ENCODE results near the gene CACNA2D3. TPM values are rescaled to one million over a fixed set of nuclear protein-coding genes. Genes with fewer than 3 reads are reported as not detected.

Gene CACNA2D3
- total RNA-seq, 2 donors from 2014 or later, result 0.97 TPM; not detected in 1

- Mint-ChIP-seq H3K27ac (no peak overlapping the region), H3K4me3 (no peak overlapping the region), H3K9me3 (peaks cover 3% of the 10 kb centered on the region), H3K36me3 (ENCODE audit: low read depth) (no peaks in the 10 kb centered on the region), H3K27me3 (ENCODE audit: insufficient read depth) (peaks cover 2% of the 10 kb centered on the region), H3K4me1 (no peaks in the 10 kb centered on the region)
- no peak for TF ChIP-seq CTCF (conservative IDR thresholded peaks at IDR 0.05)
- peaks cover 6% of the 10 kb centered on the region for H3K9me3 ChIP-seq (ENCODE audit: control insufficient read depth, low read length)
- H3K27ac ChIP-seq (ENCODE audit: low read depth, low read length), result no peak overlapping the region
- no peak overlapping the region for H3K9ac ChIP-seq (ENCODE audit: extremely low read depth, low read length, poor library complexity, severe bottlenecking)
- no peaks in the 10 kb centered on the region for H3K36me3 ChIP-seq (ENCODE audit: control insufficient read depth, insufficient read depth, low read length)
- no peak for DNase-seq
- H3K4me3 ChIP-seq (ENCODE audit: low read length), result no peak overlapping the region
- H3K4me1 ChIP-seq (ENCODE audit: control insufficient read depth, insufficient read depth, low read length), result no peaks in the 10 kb centered on the region
- no peaks in the 10 kb centered on the region for H3K27me3 ChIP-seq (ENCODE audit: control insufficient read depth, insufficient read depth, low read length, poor library complexity, severe bottlenecking)
- WGBS, 2 experiments (ENCODE audit: insufficient coverage in 1 of 2, insufficient read length in 1 of 2), result 85 to 93% methylated on average over 5 of the region's 5 CpGs
Measured at GRCh38 chr3:54215521-54215920, 93.2 kb downstream of the CACNA2D3 start.

DNA sequence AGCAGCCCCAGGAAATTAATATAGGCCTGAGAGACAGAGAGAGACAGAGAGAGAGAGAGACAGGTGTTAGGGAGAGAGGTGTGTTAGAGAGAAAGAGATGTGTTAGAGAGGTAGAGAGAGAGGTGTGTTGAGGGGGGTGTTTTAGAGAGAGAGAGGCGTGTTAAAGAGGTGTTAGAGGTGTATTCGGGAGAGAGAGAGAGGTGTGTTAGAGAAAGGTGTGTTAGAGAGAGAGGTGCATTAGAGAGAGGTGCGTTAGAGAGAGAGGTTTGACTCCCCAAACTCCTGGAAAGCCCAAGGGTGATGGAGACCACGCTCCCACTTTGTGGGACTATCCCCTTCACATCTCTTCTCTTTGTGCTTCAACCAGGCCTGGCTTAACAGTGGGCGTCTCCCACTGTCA, 95.5 kb downstream of the CACNA2D3 start:
- no peak for DNase-seq
- Histone ChIP-seq H3K9ac (ENCODE audit: extremely low read depth, low read length, poor library complexity, severe bottlenecking) (no peak overlapping the region), H3K27me3 (ENCODE audit: control insufficient read depth, insufficient read depth, low read length, poor library complexity, severe bottlenecking) (no peaks in the 10 kb centered on the region), H3K36me3 (ENCODE audit: control insufficient read depth, insufficient read depth, low read length) (no peaks in the 10 kb centered on the region), H3K4me3 (ENCODE audit: low read length) (no peak overlapping the region), H3K27ac (ENCODE audit: low read depth, low read length) (no peak overlapping the region), H3K9me3 (ENCODE audit: control insufficient read depth, low read length) (no peaks in the 10 kb centered on the region), H3K4me1 (ENCODE audit: control insufficient read depth, insufficient read depth, low read length) (no peaks in the 10 kb centered on the region)
- H3K9me3 Mint-ChIP-seq, result no peaks in the 10 kb centered on the region
- H3K27ac Mint-ChIP-seq, result no peak overlapping the region
- no peaks in the 10 kb centered on the region for H3K36me3 Mint-ChIP-seq (ENCODE audit: low read depth)
- H3K4me1 Mint-ChIP-seq, result no peaks in the 10 kb centered on the region
- H3K27me3 Mint-ChIP-seq (ENCODE audit: insufficient read depth), result peaks cover 2% of the 10 kb centered on the region
- no peak overlapping the region for H3K4me3 Mint-ChIP-seq
- 88 to 96% methylated on average over 4 to 5 of the region's 5 CpGs for WGBS, 2 experiments (ENCODE audit: insufficient coverage in 1 of 2, insufficient read length in 1 of 2)
- TF ChIP-seq CTCF (conservative IDR thresholded peaks at IDR 0.05), result no peak

- Mint-ChIP-seq H3K4me1 (peaks cover 10% of the 10 kb centered on the region), H3K4me3 (no peak overlapping the region), H3K36me3 (ENCODE audit: low read depth) (no peaks in the 10 kb centered on the region), H3K9me3 (no peaks in the 10 kb centered on the region), H3K27me3 (ENCODE audit: insufficient read depth) (no peaks in the 10 kb centered on the region), H3K27ac (no peak overlapping the region)
- H3K36me3 ChIP-seq (ENCODE audit: control insufficient read depth, insufficient read depth, low read length), result no peaks in the 10 kb centered on the region
- no peaks in the 10 kb centered on the region for H3K4me1 ChIP-seq (ENCODE audit: control insufficient read depth, insufficient read depth, low read length)
- H3K9ac ChIP-seq (ENCODE audit: extremely low read depth, low read length, poor library complexity, severe bottlenecking), result no peak overlapping the region
- no peak overlapping the region for H3K4me3 ChIP-seq (ENCODE audit: low read length)
- no peak overlapping the region for H3K27ac ChIP-seq (ENCODE audit: low read depth, low read length)
- H3K9me3 ChIP-seq (ENCODE audit: control insufficient read depth, low read length), result no peaks in the 10 kb centered on the region
- no peak for TF ChIP-seq CTCF (conservative IDR thresholded peaks at IDR 0.05)
- H3K27me3 ChIP-seq (ENCODE audit: control insufficient read depth, insufficient read depth, low read length, poor library complexity, severe bottlenecking), result no peaks in the 10 kb centered on the region
- no peak for DNase-seq
Measured at GRCh38 chr3:54222316-54222715, 100.0 kb downstream of the CACNA2D3 start.

Data from endodermal cell (in vitro differentiated cells).